NB4 (cell line): ENCODE results near the gene SP6.

Experiments used
- DNase-seq: peaks from one replicate; pipeline ENCODE4 v3.0.0; 2010; ENCODE audit warnings: low read depth
- H3K4me3 ChIP-seq: one replicate; pipeline ENCODE4 v1.5.1; 2011; ENCODE audit warnings: mild to moderate bottlenecking, low read depth, low read length, moderate library complexity
- CTCF ChIP-seq: IDR thresholded peaks from one replicate; pipeline ENCODE4 v1.5.1; 2012; ENCODE audit warnings: low read depth, low read length
- MAX ChIP-seq: IDR thresholded peaks from 2 replicates; pipeline ENCODE4 v1.6.1; 2011; ENCODE audit warnings: low read depth, low read length
- MYC ChIP-seq: IDR thresholded peaks from 2 replicates; pipeline ENCODE4 v1.6.1; 2011; ENCODE audit warnings: low read depth, low read length
- POLR2A ChIP-seq: IDR thresholded peaks from 2 replicates; pipeline ENCODE4 v1.6.1; 2011; ENCODE audit warnings: mild to moderate bottlenecking; ENCODE audit not compliant: insufficient read length; ENCODE audit errors: extremely low read depth

SP6 gene

GRCh38 chr17:47819475-47819874, 31.5 kb downstream of the SP6 start:
- DNase-seq, result no peak
- H3K4me3 ChIP-seq, result no peak overlapping the region
- no peak for TF ChIP-seq MYC
- no peak for TF ChIP-seq POLR2A
- TF ChIP-seq CTCF, result no peak
- TF ChIP-seq MAX, result no peak

- no peak for DNase-seq
- no peak overlapping the region for H3K4me3 ChIP-seq
- no peak for TF ChIP-seq MYC
- no peak for TF ChIP-seq CTCF
- TF ChIP-seq MAX, result no peak
- TF ChIP-seq POLR2A, result no peak
These were observed 32.8 kb downstream of the SP6 start for GRCh38 chr17:47818002-47818695.

- TF ChIP-seq POLR2A (no peak), MAX (no peak), MYC (no peak), CTCF (no peak)
- no peak overlapping the region for H3K4me3 ChIP-seq
- DNase-seq, result no peak
These were observed 34.0 kb downstream of the SP6 start for GRCh38 chr17:47816947-47817346.

- no peak for DNase-seq
- H3K4me3 ChIP-seq, result no peak overlapping the region
- TF ChIP-seq CTCF (no peak), MAX (no peak), POLR2A (no peak), MYC (no peak)
These were observed 34.7 kb downstream of the SP6 start for GRCh38 chr17:47816111-47816735.

- H3K4me3 ChIP-seq, result no peak overlapping the region
These were observed 35.7 kb downstream of the SP6 start for GRCh38 chr17:47815106-47815918.

More at GRCh38 chr17:47815106-47815918, 35.7 kb downstream of the SP6 start:
- no peak for DNase-seq
- TF ChIP-seq MAX (no peak), MYC (no peak), POLR2A (no peak), CTCF (no peak)
